ENCODE results near the gene MAGI1. TPM values are rescaled to one million over a fixed set of nuclear protein-coding genes. Genes with fewer than 3 reads are reported as not detected.

MAGI1 gene
- total and polyA plus RNA-seq, 4 donors = 9.9 to 88.1 (median 24.6) TPM

GRCh38 chr3:65584913-65585312, 453.8 kb downstream of the MAGI1 start:
- no peaks in the 10 kb centered on the region for H3K27me3 ChIP-seq (ENCODE audit: control insufficient read depth in 3 of 3, insufficient read depth in 3 of 3, low read length in 2 of 3)
- H3K9ac ChIP-seq (ENCODE audit: insufficient read depth in 1 of 2, low read length in 2 of 2) = no peak overlapping the region
- no peak overlapping the region for H3K27ac ChIP-seq (ENCODE audit: low read depth in 1 of 2, low read length in 1 of 2)
- no peak for DNase-seq
- no peaks in the 10 kb centered on the region for H3K36me3 ChIP-seq (ENCODE audit: control insufficient read depth in 4 of 4, insufficient read depth in 4 of 4, low read length in 4 of 4)
- no peak overlapping the region for H3K4me3 ChIP-seq
- no peaks in the 10 kb centered on the region for H3K9me3 ChIP-seq (ENCODE audit: control insufficient read depth in 4 of 4, insufficient read depth in 3 of 4, low read length in 3 of 4)
- ATAC-seq (ENCODE audit: insufficient read depth, low FRiP score) = no peak
- H3K4me1 ChIP-seq (ENCODE audit: control insufficient read depth in 5 of 5, insufficient read depth in 5 of 5, low read length in 5 of 5) = peaks cover 0 to 16% (median 0%) of the 10 kb centered on the region in 5 donors
- 93 to 95% methylated on average over 2 of the region's 2 CpGs for WGBS, 2 donors
- no peak for TF ChIP-seq CTCF (IDR thresholded peaks at IDR 0.05; ENCODE audit: control extremely low read depth, extremely low read depth)

GRCh38 chr3:65584002-65584401, 454.7 kb downstream of the MAGI1 start:
- no peaks in the 10 kb centered on the region for H3K9me3 ChIP-seq (ENCODE audit: control insufficient read depth in 4 of 4, insufficient read depth in 3 of 4, low read length in 3 of 4)
- ATAC-seq (ENCODE audit: insufficient read depth, low FRiP score) = no peak
- H3K9ac ChIP-seq (ENCODE audit: insufficient read depth in 1 of 2, low read length in 2 of 2) = no peak overlapping the region
- H3K27ac ChIP-seq (ENCODE audit: low read depth in 1 of 2, low read length in 1 of 2) = no peak overlapping the region
- H3K27me3 ChIP-seq (ENCODE audit: control insufficient read depth in 3 of 3, insufficient read depth in 3 of 3, low read length in 2 of 3) = no peaks in the 10 kb centered on the region
- peaks cover 0 to 10% (median 0%) of the 10 kb centered on the region in 5 donors for H3K4me1 ChIP-seq (ENCODE audit: control insufficient read depth in 5 of 5, insufficient read depth in 5 of 5, low read length in 5 of 5)
- H3K4me3 ChIP-seq = no peak overlapping the region
- H3K36me3 ChIP-seq (ENCODE audit: control insufficient read depth in 4 of 4, insufficient read depth in 4 of 4, low read length in 4 of 4) = no peaks in the 10 kb centered on the region
- no peak for TF ChIP-seq CTCF (IDR thresholded peaks at IDR 0.05; ENCODE audit: control extremely low read depth, extremely low read depth)
- no peak for DNase-seq

GRCh38 chr3:65583188-65583587, 455.5 kb downstream of the MAGI1 start:
- Histone ChIP-seq H3K36me3 (ENCODE audit: control insufficient read depth in 4 of 4, insufficient read depth in 4 of 4, low read length in 4 of 4) (no peaks in the 10 kb centered on the region), H3K9ac (ENCODE audit: insufficient read depth in 1 of 2, low read length in 2 of 2) (no peak overlapping the region), H3K9me3 (ENCODE audit: control insufficient read depth in 4 of 4, insufficient read depth in 3 of 4, low read length in 3 of 4) (no peaks in the 10 kb centered on the region), H3K4me3 (no peak overlapping the region), H3K4me1 (ENCODE audit: control insufficient read depth in 5 of 5, insufficient read depth in 5 of 5, low read length in 5 of 5) (peaks cover 0 to 10% (median 0%) of the 10 kb centered on the region in 5 donors), H3K27me3 (ENCODE audit: control insufficient read depth in 3 of 3, insufficient read depth in 3 of 3, low read length in 2 of 3) (no peaks in the 10 kb centered on the region), H3K27ac (ENCODE audit: low read depth in 1 of 2, low read length in 1 of 2) (no peak overlapping the region)
- ATAC-seq (ENCODE audit: insufficient read depth, low FRiP score) (no peak), DNase-seq (no peak)
- WGBS, 2 donors = 91 to 97% methylated on average over 1 of the region's 1 CpG
- no peak for TF ChIP-seq CTCF (IDR thresholded peaks at IDR 0.05; ENCODE audit: control extremely low read depth, extremely low read depth)

- Histone ChIP-seq H3K27me3 (ENCODE audit: control insufficient read depth in 3 of 3, insufficient read depth in 3 of 3, low read length in 2 of 3) (no peaks in the 10 kb centered on the region), H3K4me1 (ENCODE audit: control insufficient read depth in 5 of 5, insufficient read depth in 5 of 5, low read length in 5 of 5) (peaks cover 0 to 10% (median 0%) of the 10 kb centered on the region in 5 donors), H3K36me3 (ENCODE audit: control insufficient read depth in 4 of 4, insufficient read depth in 4 of 4, low read length in 4 of 4) (no peaks in the 10 kb centered on the region), H3K4me3 (no peak overlapping the region), H3K9me3 (ENCODE audit: control insufficient read depth in 4 of 4, insufficient read depth in 3 of 4, low read length in 3 of 4) (no peaks in the 10 kb centered on the region), H3K27ac (ENCODE audit: low read depth in 1 of 2, low read length in 1 of 2) (no peak overlapping the region), H3K9ac (ENCODE audit: insufficient read depth in 1 of 2, low read length in 2 of 2) (no peak overlapping the region)
- whole genome bisulfite sequencing, 2 donors = 87 to 90% methylated on average over 7 of the region's 7 CpGs
- no peak for TF ChIP-seq CTCF (IDR thresholded peaks at IDR 0.05; ENCODE audit: control extremely low read depth, extremely low read depth)
- DNase-seq (no peak), ATAC-seq (ENCODE audit: insufficient read depth, low FRiP score) (no peak)
Observed at GRCh38 chr3:65582012-65582717, 456.6 kb downstream of the MAGI1 start.

All from lung (tissue), 12 donors.